Small intestine (tissue), 7 donors: ENCODE measurements around the gene BMPR1B. TPM values are rescaled to one million over a fixed set of nuclear protein-coding genes. Genes with fewer than 3 reads are reported as not detected.

ENCODE experiments used
- DNase-seq, 2 donors: peaks; one replicate each; pipeline versions ENCODE4 v3.0.0 to v3.0.0-alpha.2; 2013
- FAIRE-seq: peaks from 2 replicates; lab custom pipeline; 2012; peaks lifted over from hg19 to GRCh38; lab: Jason Lieb, UNC
- H3K27ac ChIP-seq, 3 donors: one replicate each; pipeline ENCODE4 v1.5.1; 2013; ENCODE audit warnings: low read length in 2 of 3, mild to moderate bottlenecking in 2 of 3, control low read depth in 1 of 3, inconsistent platforms in 1 of 3, low read depth in 1 of 3, moderate library complexity in 1 of 3
- H3K27me3 ChIP-seq, 3 donors: one replicate each; pipeline ENCODE4 v1.6.1; 2013; ENCODE audit warnings: low read length in 3 of 3, inconsistent platforms in 1 of 3; ENCODE audit not compliant: control insufficient read depth in 3 of 3, insufficient read depth in 3 of 3
- H3K36me3 ChIP-seq, 3 donors: one replicate each; pipeline ENCODE4 v1.6.1; 2013; ENCODE audit warnings: low read length in 3 of 3, inconsistent platforms in 1 of 3, low read depth in 1 of 3, mild to moderate bottlenecking in 1 of 3, moderate library complexity in 1 of 3; ENCODE audit not compliant: control insufficient read depth in 3 of 3, insufficient read depth in 2 of 3
- H3K4me1 ChIP-seq, 3 donors: one replicate each; pipeline ENCODE4 v1.6.1; 2013; ENCODE audit warnings: low read length in 2 of 3, inconsistent platforms in 1 of 3, low read depth in 1 of 3, mild to moderate bottlenecking in 1 of 3, moderate library complexity in 1 of 3; ENCODE audit not compliant: control insufficient read depth in 3 of 3, insufficient read depth in 2 of 3
- H3K4me3 ChIP-seq, 3 donors: one replicate each; pipeline ENCODE4 v1.5.1; 2013; ENCODE audit warnings: low read length in 3 of 3, control low read depth in 1 of 3, inconsistent platforms in 1 of 3, low read depth in 1 of 3, mild to moderate bottlenecking in 1 of 3, moderate library complexity in 1 of 3
- H3K9me3 ChIP-seq, 2 donors: one replicate each; pipeline ENCODE4 v1.6.1; 2013; ENCODE audit warnings: low read depth in 1 of 2, low read length in 1 of 2; ENCODE audit not compliant: control insufficient read depth in 2 of 2, insufficient read depth in 1 of 2
- WGBS, 3 donors: extraction: QIAGEN DNeasy Blood & Tissue Kit; methylation state at CpG; one replicate each; pipeline ENCODE4 v1.1.7; 2013; 5-methylcytosine and 5-hydroxymethylcytosine counted together
- polyA plus RNA-seq, 4 donors: library from polyadenylated mRNA; stranded (reverse) in 3 of 4; unstranded in 1 of 4; fragments of 200-250 nt in 3 of 4; fragments of 120-200 nt in 1 of 4; gene quantifications; one replicate each; pipeline versions ENCODE4 v1.2.1 to v1.2.3, GENCODE V29; 2013
- donor health status: healthy with polysubstance abuse.
- donor health status: control.
- donor health status: control.
- donor health status: Bipolar disorder and iron deficiency.
- donor health status: healthy.

Gene BMPR1B
- polyA plus RNA-seq, 4 donors: 0.07 to 0.10 TPM; not detected in 2

- DNase-seq (no peak), FAIRE-seq (no peak)
- WGBS, 3 donors: 35 to 55% (median 41%) methylated on average over 3 of the region's 3 CpGs
- H3K27me3 ChIP-seq: no peaks in the 10 kb centered on the region
- H3K36me3 ChIP-seq: no peaks in the 10 kb centered on the region
- no peaks in the 10 kb centered on the region for H3K9me3 ChIP-seq
- no peak overlapping the region for H3K4me3 ChIP-seq
- H3K4me1 ChIP-seq: peaks cover 0 to 8% (median 0%) of the 10 kb centered on the region in 3 donors
- no peak overlapping the region for H3K27ac ChIP-seq
Observed at GRCh38 chr4:95102162-95102790, 344.5 kb downstream of the BMPR1B start.

GRCh38 chr4:95105112-95105511 lies 347.4 kb downstream of the BMPR1B start:
- FAIRE-seq (no peak), DNase-seq (no peak)
- Histone ChIP-seq H3K27ac (no peak overlapping the region), H3K4me1 (peaks cover 0 to 18% (median 0%) of the 10 kb centered on the region in 3 donors), H3K36me3 (no peaks in the 10 kb centered on the region), H3K27me3 (no peaks in the 10 kb centered on the region), H3K4me3 (no peak overlapping the region), H3K9me3 (no peaks in the 10 kb centered on the region)
- WGBS, 3 donors: 70 to 81% (median 74%) methylated on average over 4 of the region's 4 CpGs

- Histone ChIP-seq H3K36me3 (no peaks in the 10 kb centered on the region), H3K9me3 (no peaks in the 10 kb centered on the region), H3K4me3 (no peak overlapping the region), H3K4me1 (peaks cover 0 to 18% (median 0%) of the 10 kb centered on the region in 3 donors), H3K27me3 (no peaks in the 10 kb centered on the region), H3K27ac (no peak overlapping the region)
- WGBS, 3 donors: 75 to 93% (median 80%) methylated on average over 2 of the region's 2 CpGs
- DNase-seq: no peak
- no peak for FAIRE-seq
Observed at GRCh38 chr4:95105983-95106382, 348.2 kb downstream of the BMPR1B start.

GRCh38 chr4:95106408-95106928 lies 348.7 kb downstream of the BMPR1B start:
- Histone ChIP-seq H3K27me3 (no peaks in the 10 kb centered on the region), H3K9me3 (no peaks in the 10 kb centered on the region), H3K27ac (no peak overlapping the region), H3K36me3 (no peaks in the 10 kb centered on the region), H3K4me1 (peaks cover 0 to 18% (median 0%) of the 10 kb centered on the region in 3 donors), H3K4me3 (no peak overlapping the region)
- FAIRE-seq: no peak
- 56 to 86% (median 78%) methylated on average over 2 of the region's 2 CpGs for WGBS, 3 donors
- no peak for DNase-seq

GRCh38 chr4:95107004-95107403 lies 349.2 kb downstream of the BMPR1B start:
- Histone ChIP-seq H3K4me1 (peaks cover 0 to 18% (median 0%) of the 10 kb centered on the region in 3 donors), H3K9me3 (no peaks in the 10 kb centered on the region), H3K27me3 (no peaks in the 10 kb centered on the region), H3K4me3 (no peak overlapping the region), H3K36me3 (no peaks in the 10 kb centered on the region), H3K27ac (no peak overlapping the region)
- DNase-seq (no peak), FAIRE-seq (no peak)

GRCh38 chr4:95107635-95108034 lies 349.9 kb downstream of the BMPR1B start:
- Histone ChIP-seq H3K4me3 (no peak overlapping the region), H3K36me3 (no peaks in the 10 kb centered on the region), H3K9me3 (no peaks in the 10 kb centered on the region), H3K4me1 (peaks cover 0 to 18% (median 0%) of the 10 kb centered on the region in 3 donors), H3K27ac (peak overlapping the region in 1 of 3 donors; percentile 46), H3K27me3 (no peaks in the 10 kb centered on the region)
- FAIRE-seq (no peak), DNase-seq (peak; percentile 15 to 81)
- 21 to 57% (median 40%) methylated on average over 4 of the region's 4 CpGs for WGBS, 3 donors

- WGBS, 3 donors: 72 to 76% (median 74%) methylated on average over 1 of the region's 1 CpG
- H3K27me3 ChIP-seq: no peaks in the 10 kb centered on the region
- peaks cover 0 to 18% (median 0%) of the 10 kb centered on the region in 3 donors for H3K4me1 ChIP-seq
- no peak for DNase-seq
- H3K27ac ChIP-seq: peak overlapping the region in 1 of 3 donors; percentile 46
- FAIRE-seq: no peak
- no peaks in the 10 kb centered on the region for H3K9me3 ChIP-seq
- no peak overlapping the region for H3K4me3 ChIP-seq
- no peaks in the 10 kb centered on the region for H3K36me3 ChIP-seq
Observed at GRCh38 chr4:95108883-95109421, 351.2 kb downstream of the BMPR1B start.

GRCh38 chr4:95114521-95114920 lies 356.8 kb downstream of the BMPR1B start:
- H3K27me3 ChIP-seq: no peaks in the 10 kb centered on the region
- no peaks in the 10 kb centered on the region for H3K9me3 ChIP-seq
- H3K4me3 ChIP-seq: no peak overlapping the region
- DNase-seq (no peak), FAIRE-seq (no peak)
- H3K4me1 ChIP-seq: no peaks in the 10 kb centered on the region
- H3K27ac ChIP-seq: no peak overlapping the region
- H3K36me3 ChIP-seq: no peaks in the 10 kb centered on the region
- WGBS, 3 donors: 78 to 83% (median 81%) methylated on average over 3 of the region's 3 CpGs
